Panc1 (cell line): ENCODE data around the gene CUEDC2. TPM values are rescaled to one million over a fixed set of nuclear protein-coding genes. Genes with fewer than 3 reads are reported as not detected.

Source experiments
- ATAC-seq: fragments of 200-7000 bp; cut with Tn5 transposase; 2 replicates; pipeline ENCODE4 v1.9.1; 2020; ENCODE audit warnings: mild to moderate bottlenecking, moderate library complexity
- BruUV-seq: library from RNA; stranded (reverse); fragments of 400-500 nt; replicated peaks from 2 replicates; lab custom pipeline; 2021; lab: Mats Ljungman, UMichigan
- CTCF ChIA-PET: fragments of 300-600 bp; sonication (Branson Sonifier 250); formaldehyde crosslinking; loops from one replicate; lab custom pipeline; 2022; ENCODE audit warnings: antibody characterized with exemption; lab: Charles Lee
- POLR2A ChIA-PET: fragments of 300-600 bp; sonication (Branson Sonifier 250); formaldehyde crosslinking; loops from one replicate; lab custom pipeline; 2022; ENCODE audit warnings: antibody characterized with exemption; lab: Charles Lee
- DNase-seq: peaks from one replicate; pipeline ENCODE4 v3.0.0-alpha.2; 2010; ENCODE audit warnings: low read depth, low spot score
- H3K27ac ChIP-seq: 2 replicates; pipeline ENCODE4 v1.5.1; 2011; ENCODE audit warnings: mild to moderate bottlenecking, low read length, inconsistent platforms
- H3K27me3 ChIP-seq: fragments of 200-500 bp; sonication (Bioruptor generic); 2 replicates; pipeline ENCODE4 v1.6.0; 2014; ENCODE audit warnings: low read length, inconsistent platforms; ENCODE audit not compliant: control insufficient read depth, insufficient read depth
- H3K36me3 ChIP-seq: fragments of 200-500 bp; sonication (Bioruptor generic); 2 replicates; pipeline ENCODE4 v1.5.1; 2014; ENCODE audit warnings: inconsistent platforms, mild to moderate bottlenecking, low read length, moderate library complexity; ENCODE audit not compliant: control insufficient read depth, insufficient read depth
- H3K4me1 ChIP-seq: 2 replicates; pipeline ENCODE4 v1.5.1; 2011; ENCODE audit warnings: inconsistent platforms, mild to moderate bottlenecking, low read length, moderate library complexity; ENCODE audit not compliant: control insufficient read depth, insufficient read depth
- H3K4me3 ChIP-seq, 2 experiments: 2 replicates each; pipeline ENCODE4 v1.5.1; 2011 to 2012; ENCODE audit warnings: low read depth in 2 of 2, low read length in 2 of 2, mild to moderate bottlenecking in 2 of 2, inconsistent platforms in 1 of 2, moderate library complexity in 1 of 2
- H3K9me3 ChIP-seq: fragments of 200-500 bp; sonication (Bioruptor generic); 2 replicates; pipeline ENCODE4 v1.5.1; 2014; ENCODE audit warnings: low read depth, mild to moderate bottlenecking, inconsistent platforms, low read length, moderate library complexity; ENCODE audit not compliant: control insufficient read depth, insufficient read depth
- POLR2AphosphoS5 ChIP-seq: IDR thresholded peaks from 2 replicates; pipeline ENCODE4 v1.6.1; 2012; ENCODE audit warnings: mild to moderate bottlenecking, low read depth, low read length, moderate library complexity
- SIN3A ChIP-seq: IDR thresholded peaks from 2 replicates; pipeline ENCODE4 v1.6.1; 2012; ENCODE audit warnings: low read depth, mild to moderate bottlenecking, low read length, moderate library complexity, borderline replicate concordance; ENCODE audit not compliant: insufficient read depth
- TCF7L2 ChIP-seq: IDR thresholded peaks from 2 replicates; pipeline ENCODE4 v1.6.1; 2011; ENCODE audit warnings: mild to moderate bottlenecking, low read depth, low read length, inconsistent platforms
- in situ Hi-C: cut with HindIII; loops from 2 replicates; pipeline ENCODE4 v1.10.0; 2016; ENCODE audit warnings: low sequenced_read_pairs, low pct_unique_long_range_greater_than_20kb
- intact Hi-C: fragments of 100-400 bp; cut with micrococcal nuclease; formaldehyde crosslinking; loops from one replicate; pipeline ENCODE4 v1.10.0; 2022; ENCODE audit not compliant: unreplicated experiment
- total RNA-seq: library from RNA; stranded (reverse); gene quantifications from one replicate; pipeline ENCODE4 v1.2.1, GENCODE V29; 2021; ENCODE audit not compliant: unreplicated experiment
- TF ChIP-seq, protein P1 (sequence below): fragments of 450-650 bp; IDR thresholded peaks from 2 replicates; pipeline ENCODE4 v1.5.1; 2017; ENCODE audit warnings: mild to moderate bottlenecking
- TF ChIP-seq, protein P2 (sequence below), 2 experiments: IDR thresholded peaks; 2 replicates each; pipeline ENCODE4 v1.6.1; 2011 to 2012; ENCODE audit warnings: low read depth in 2 of 2, control low read depth in 1 of 2, low read length in 1 of 2, mild to moderate bottlenecking in 1 of 2, moderate library complexity in 1 of 2; ENCODE audit not compliant: insufficient read depth in 1 of 2

CUEDC2 gene
- total RNA-seq, 1 experiment from 2014 or later = 79.3 TPM

- no peak for TF ChIP-seq TCF7L2
- TF ChIP-seq, protein P1, sequence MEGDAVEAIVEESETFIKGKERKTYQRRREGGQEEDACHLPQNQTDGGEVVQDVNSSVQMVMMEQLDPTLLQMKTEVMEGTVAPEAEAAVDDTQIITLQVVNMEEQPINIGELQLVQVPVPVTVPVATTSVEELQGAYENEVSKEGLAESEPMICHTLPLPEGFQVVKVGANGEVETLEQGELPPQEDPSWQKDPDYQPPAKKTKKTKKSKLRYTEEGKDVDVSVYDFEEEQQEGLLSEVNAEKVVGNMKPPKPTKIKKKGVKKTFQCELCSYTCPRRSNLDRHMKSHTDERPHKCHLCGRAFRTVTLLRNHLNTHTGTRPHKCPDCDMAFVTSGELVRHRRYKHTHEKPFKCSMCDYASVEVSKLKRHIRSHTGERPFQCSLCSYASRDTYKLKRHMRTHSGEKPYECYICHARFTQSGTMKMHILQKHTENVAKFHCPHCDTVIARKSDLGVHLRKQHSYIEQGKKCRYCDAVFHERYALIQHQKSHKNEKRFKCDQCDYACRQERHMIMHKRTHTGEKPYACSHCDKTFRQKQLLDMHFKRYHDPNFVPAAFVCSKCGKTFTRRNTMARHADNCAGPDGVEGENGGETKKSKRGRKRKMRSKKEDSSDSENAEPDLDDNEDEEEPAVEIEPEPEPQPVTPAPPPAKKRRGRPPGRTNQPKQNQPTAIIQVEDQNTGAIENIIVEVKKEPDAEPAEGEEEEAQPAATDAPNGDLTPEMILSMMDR = no peak
- no peak for TF ChIP-seq SIN3A
- no peak for TF ChIP-seq POLR2AphosphoS5
- TF ChIP-seq, protein P2, sequence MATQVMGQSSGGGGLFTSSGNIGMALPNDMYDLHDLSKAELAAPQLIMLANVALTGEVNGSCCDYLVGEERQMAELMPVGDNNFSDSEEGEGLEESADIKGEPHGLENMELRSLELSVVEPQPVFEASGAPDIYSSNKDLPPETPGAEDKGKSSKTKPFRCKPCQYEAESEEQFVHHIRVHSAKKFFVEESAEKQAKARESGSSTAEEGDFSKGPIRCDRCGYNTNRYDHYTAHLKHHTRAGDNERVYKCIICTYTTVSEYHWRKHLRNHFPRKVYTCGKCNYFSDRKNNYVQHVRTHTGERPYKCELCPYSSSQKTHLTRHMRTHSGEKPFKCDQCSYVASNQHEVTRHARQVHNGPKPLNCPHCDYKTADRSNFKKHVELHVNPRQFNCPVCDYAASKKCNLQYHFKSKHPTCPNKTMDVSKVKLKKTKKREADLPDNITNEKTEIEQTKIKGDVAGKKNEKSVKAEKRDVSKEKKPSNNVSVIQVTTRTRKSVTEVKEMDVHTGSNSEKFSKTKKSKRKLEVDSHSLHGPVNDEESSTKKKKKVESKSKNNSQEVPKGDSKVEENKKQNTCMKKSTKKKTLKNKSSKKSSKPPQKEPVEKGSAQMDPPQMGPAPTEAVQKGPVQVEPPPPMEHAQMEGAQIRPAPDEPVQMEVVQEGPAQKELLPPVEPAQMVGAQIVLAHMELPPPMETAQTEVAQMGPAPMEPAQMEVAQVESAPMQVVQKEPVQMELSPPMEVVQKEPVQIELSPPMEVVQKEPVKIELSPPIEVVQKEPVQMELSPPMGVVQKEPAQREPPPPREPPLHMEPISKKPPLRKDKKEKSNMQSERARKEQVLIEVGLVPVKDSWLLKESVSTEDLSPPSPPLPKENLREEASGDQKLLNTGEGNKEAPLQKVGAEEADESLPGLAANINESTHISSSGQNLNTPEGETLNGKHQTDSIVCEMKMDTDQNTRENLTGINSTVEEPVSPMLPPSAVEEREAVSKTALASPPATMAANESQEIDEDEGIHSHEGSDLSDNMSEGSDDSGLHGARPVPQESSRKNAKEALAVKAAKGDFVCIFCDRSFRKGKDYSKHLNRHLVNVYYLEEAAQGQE (IDR thresholded peaks at IDR 0.05; ENCODE audit: insufficient read depth in 1 of 2, low read depth in 2 of 2, low read length in 1 of 2) = no peak
- in situ Hi-C loops = no loop called here
- DNase-seq (no peak), ATAC-seq (no peak)
- ChIA-PET POLR2A (no interaction called here), CTCF (interaction anchor here (0.7 kb wide), 1 partner anchor 79 kb away, joined by 6 read pairs; no protein-coding TSS in a partner anchor)
- no peak overlapping the region for H3K4me3 ChIP-seq
- BruUV-seq = no TSS peak
- H3K27me3 ChIP-seq = no peaks in the 10 kb centered on the region
- intact Hi-C loops = no loop called here
- H3K27ac ChIP-seq = no peak overlapping the region
- peaks cover 7% of the 10 kb centered on the region; the same call in 1 of the 2 replicates for H3K4me1 ChIP-seq
- no peaks in the 10 kb centered on the region for H3K9me3 ChIP-seq
- no peaks in the 10 kb centered on the region for H3K36me3 ChIP-seq
These were observed 35.6 kb upstream of the CUEDC2 start for GRCh38 chr10:102467971-102468438.

DNA sequence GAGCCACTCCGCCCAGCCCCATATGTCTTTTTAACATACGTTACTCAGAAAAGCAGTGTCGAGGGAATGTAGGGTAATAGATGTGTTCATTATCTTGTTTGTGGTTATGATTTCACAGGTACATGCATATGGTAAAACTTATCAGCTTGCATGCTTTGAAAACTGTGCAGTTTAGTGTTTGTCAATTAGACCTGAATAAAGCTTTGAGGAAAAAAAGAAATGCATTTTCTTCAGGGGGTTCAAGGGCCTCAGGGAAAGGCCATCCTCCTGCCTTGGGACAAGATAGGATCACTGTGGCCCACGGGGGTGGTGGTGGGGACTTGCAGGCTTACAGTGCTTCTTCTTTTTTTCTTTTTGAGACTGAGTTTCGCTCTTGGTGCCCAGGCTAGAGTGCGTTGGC is 34.9 kb upstream of the CUEDC2 start:
- H3K27me3 ChIP-seq = no peaks in the 10 kb centered on the region
- ATAC-seq (no peak), DNase-seq (no peak)
- POLR2A ChIA-PET = no interaction called here
- H3K27ac ChIP-seq = no peak overlapping the region
- in situ Hi-C loops (no loop called here), intact Hi-C loops (no loop called here)
- CTCF ChIA-PET = no interaction called here
- H3K4me1 ChIP-seq = peaks cover 12% of the 10 kb centered on the region
- TF ChIP-seq, protein P1 = no peak
- TF ChIP-seq TCF7L2 (no peak), POLR2AphosphoS5 (no peak), SIN3A (no peak)
- TF ChIP-seq, protein P2 (IDR thresholded peaks at IDR 0.05; ENCODE audit: insufficient read depth in 1 of 2, low read depth in 2 of 2, low read length in 1 of 2) = no peak
- H3K9me3 ChIP-seq = no peaks in the 10 kb centered on the region
- no peaks in the 10 kb centered on the region for H3K36me3 ChIP-seq
- H3K4me3 ChIP-seq = no peak overlapping the region
- no TSS peak for BruUV-seq
